Head of caudate nucleus (tissue), 42 donors: ENCODE data around the gene MARK3.
"Not testable (repeated sequence)": the region's sequence is repeated elsewhere in the genome, so short reads cannot be mapped to it uniquely, and the experiment has no call there.

ENCODE experiments used
- DNase-seq, 42 donors: peaks; one replicate each; pipeline versions ENCODE4 v3.0.0 to v3.0.0-alpha.2; 2020 to 2021; ENCODE audit warnings: mixed read lengths in 7 of 42
- intact Hi-C: fragments of 100-400 bp; cut with DNase I; formaldehyde crosslinking; loops from one replicate; pipeline ENCODE4 v1.15.0; 2022

Gene MARK3

DNA sequence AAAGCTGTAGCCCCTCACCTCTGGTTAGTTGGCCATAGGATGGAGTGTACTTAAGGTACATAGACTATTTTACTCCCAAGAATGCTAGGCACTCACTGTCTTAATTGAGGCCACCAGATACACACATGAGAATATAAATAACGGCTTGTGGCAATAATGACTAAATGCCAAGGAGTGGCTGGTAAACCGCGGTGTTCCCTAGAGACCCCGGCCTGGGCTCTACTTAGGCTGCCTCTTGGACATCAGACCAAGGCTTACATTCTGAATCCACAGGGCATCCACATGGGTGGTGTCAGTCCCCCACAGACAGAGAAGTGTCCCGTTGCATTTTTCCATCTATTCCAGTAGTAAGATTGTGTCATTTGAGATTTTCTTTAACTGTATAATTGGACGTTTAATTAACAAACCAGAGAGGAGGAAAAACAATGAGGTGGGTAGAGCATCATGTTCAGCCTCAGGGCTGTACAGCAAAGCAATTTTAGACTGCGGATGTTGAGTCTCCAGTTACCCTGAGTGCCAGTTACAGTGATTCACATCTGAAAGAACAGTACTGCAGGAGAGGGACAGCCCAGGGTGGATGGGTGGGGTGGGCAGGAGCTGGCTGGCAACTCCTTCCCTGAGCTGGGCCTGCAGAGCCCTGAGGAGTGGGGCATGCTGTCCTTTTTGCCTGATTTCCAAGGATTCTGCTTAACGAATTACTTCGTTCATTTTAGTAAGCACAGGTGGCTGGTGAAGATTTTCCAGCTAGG, 116.9 kb downstream of the MARK3 start:
- peak in 4 of 42 donors; percentile 13 to 35 (median 20) for DNase-seq
- intact Hi-C loops = no loop called here

DNA sequence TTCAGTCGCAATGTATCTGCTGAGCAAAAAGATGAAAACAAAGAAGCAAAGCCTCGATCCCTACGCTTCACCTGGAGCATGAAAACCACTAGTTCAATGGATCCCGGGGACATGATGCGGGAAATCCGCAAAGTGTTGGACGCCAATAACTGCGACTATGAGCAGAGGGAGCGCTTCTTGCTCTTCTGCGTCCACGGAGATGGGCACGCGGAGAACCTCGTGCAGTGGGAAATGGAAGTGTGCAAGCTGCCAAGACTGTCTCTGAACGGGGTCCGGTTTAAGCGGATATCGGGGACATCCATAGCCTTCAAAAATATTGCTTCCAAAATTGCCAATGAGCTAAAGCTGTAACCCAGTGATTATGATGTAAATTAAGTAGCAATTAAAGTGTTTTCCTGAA, 117.7 kb downstream of the MARK3 start:
- intact Hi-C loops = no loop called here
- DNase-seq = peak in 5 of 42 donors; percentile 9 to 31 (median 24)

DNA sequence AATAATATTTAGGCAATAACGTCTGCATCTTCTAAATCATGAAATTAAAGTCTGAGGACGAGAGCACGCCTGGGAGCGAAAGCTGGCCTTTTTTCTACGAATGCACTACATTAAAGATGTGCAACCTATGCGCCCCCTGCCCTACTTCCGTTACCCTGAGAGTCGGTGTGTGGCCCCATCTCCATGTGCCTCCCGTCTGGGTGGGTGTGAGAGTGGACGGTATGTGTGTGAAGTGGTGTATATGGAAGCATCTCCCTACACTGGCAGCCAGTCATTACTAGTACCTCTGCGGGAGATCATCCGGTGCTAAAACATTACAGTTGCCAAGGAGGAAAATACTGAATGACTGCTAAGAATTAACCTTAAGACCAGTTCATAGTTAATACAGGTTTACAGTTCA, 118.1 kb downstream of the MARK3 start:
- DNase-seq = peak in 6 of 42 donors; percentile 7 to 36 (median 18)
- intact Hi-C loops = no loop called here

DNA sequence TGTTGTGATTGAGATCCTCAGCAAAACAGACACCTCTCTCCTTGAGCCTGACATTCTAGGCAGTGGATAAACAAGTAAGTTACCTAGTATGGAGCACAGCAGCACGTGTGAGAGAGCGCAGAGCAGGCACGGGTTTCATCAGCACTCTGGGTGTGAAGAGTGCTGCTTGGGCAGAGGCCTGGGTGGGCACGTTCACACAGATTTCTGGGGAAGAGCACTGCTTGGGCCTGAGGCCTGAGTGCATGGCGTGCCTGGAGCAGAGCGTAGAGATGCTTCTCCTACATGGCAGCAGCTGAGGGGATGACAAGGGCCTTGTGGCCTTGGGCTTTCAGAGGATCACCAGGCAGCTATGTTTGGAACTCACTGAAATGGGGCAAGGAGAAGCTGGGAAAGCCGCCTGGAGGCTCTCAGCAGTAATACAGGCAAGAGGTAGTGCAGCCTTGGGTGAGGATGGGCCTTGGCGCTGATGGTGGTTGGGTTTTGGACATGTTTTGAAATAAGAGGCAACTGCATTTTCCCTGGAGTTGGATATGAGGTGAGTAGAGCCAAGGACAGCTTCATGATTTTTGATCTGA, 119.9 kb downstream of the MARK3 start:
- peak in 7 of 42 donors; percentile 5 to 40 (median 23) for DNase-seq
- intact Hi-C loops = no loop called here

GRCh38 chr14:103507751-103508150, 122.5 kb downstream of the MARK3 start:
- intact Hi-C loops = no loop called here
- DNase-seq = peak in 13 of 42 donors; percentile 16 to 76 (median 48)

GRCh38 chr14:103508521-103509329, 123.5 kb downstream of the MARK3 start:
- peak in 3 of 42 donors; percentile 3 to 29 (median 4) for DNase-seq
- intact Hi-C loops = no loop called here

- intact Hi-C loops = no loop called here
- peak in 3 of 42 donors; percentile 7 to 19 (median 15) for DNase-seq
Observed at GRCh38 chr14:103509864-103510723, 124.9 kb downstream of the MARK3 start.

- intact Hi-C loops = no loop called here
- peak in 34 of 42 donors; percentile 38 to 88 (median 70) for DNase-seq
Observed at GRCh38 chr14:103510724-103511693, 125.8 kb downstream of the MARK3 start.

DNA sequence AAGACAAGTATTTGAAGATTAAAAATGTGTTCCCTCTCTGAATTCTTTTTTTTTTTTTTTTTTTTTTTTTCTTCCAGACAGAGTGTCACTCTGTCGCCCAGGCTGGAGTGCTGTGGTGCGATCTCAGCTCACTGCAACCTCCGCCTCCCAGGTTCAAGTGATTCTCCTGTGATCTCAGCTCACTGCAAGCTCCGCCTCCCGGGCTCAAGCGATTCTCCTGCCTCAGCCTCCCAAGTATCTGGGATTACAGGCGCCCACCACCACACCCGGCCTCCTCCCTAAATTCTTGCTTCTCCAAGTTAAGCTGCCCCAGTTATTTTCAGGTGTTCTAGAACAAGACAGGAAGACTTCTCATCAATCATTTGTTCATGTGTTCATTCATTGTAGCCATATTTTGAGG, 127.0 kb downstream of the MARK3 start:
- DNase-seq = peak in 7 of 42 donors; percentile 7 to 24 (median 17)
- intact Hi-C loops = not testable (repeated sequence)

DNA sequence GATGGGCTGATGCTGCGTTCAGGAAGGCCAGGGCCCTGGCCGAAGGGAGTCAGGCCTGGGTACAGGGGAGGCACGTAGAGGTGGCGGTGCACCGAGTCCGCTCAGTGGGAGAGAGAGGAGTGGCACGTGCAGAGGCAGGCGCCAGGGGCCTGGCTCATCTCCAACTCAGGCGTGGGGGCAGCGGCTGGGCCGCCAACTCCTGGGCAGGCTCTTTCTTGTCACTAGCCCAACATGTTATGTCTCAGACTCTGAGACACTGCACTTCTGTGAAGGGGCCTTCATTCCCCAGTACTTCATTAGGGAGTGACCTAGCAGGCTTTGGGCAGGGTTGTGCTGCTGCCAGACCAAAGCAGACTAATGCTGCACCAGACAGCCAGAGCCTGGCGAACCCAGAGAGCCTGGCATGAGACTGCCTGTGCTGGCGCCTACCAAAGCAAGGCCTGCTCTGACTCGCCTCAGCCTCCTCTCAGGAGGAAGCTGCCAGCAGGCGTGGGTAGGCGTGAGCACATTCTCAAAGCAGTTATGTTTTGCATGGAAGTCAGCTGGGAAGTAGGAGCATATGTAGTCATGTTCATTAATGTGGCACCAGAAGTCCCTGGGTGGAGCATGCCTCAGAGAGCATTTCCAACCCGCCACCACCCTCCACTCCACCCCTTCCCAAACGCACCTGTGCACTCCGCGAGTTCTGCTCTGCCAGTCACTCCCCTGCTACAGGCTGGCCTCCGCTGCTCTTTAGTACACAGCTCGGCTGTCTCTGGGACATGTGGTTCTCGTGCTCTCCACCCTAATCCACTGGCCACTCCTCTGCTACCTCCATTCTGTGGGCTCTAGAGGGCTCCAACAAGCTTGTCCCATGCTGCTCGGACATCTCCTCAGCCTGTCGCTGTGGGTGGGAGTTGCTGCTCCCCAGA, 127.7 kb downstream of the MARK3 start:
- peak; percentile 48 to 94 (median 78) for DNase-seq
- intact Hi-C loops = no loop called here

GRCh38 chr14:103514596-103515421, 129.6 kb downstream of the MARK3 start:
- intact Hi-C loops = no loop called here
- DNase-seq = peak in 8 of 42 donors; percentile 5 to 27 (median 16)

DNA sequence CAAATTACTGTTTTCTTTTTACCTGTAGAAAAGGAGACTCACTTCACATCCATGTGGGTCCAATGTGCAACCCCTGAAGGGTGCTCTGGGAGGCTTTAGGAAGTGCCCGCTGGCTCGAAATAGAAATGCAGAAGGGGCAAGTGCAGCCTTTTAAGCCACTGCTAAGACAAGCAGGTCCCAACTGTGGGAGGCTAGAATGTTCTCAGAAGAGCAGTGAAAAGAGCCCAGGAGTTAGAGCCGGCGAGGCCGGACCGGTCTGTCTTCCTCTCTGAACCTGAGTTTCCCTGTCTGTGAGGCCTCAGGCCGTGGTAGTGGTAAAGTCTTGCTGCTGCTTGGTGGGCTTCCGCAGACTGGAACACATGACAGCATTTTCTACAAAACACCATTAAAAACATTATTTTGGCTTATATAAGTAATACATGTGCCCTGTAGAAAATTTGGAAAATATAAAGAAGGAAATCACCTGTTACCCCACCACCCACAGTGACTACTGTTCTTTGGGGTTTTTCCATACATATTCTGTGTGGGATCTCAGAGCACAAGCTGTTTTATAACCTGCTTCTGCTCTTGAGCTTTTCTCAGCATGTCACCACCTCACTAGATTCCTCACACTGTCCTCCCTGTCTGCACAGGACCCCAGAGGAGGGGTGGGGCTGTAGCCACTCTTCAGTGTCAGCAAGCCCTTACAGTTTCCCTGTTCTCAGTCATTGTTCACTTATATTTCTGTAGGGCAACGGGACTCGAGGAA, 131.4 kb downstream of the MARK3 start:
- intact Hi-C loops = no loop called here
- DNase-seq = peak in 7 of 42 donors; percentile 17 to 66 (median 30)

GRCh38 chr14:103517174-103517566, 132.0 kb downstream of the MARK3 start:
- intact Hi-C loops = no loop called here
- peak in 1 of 42 donors; percentile 29 for DNase-seq

DNA sequence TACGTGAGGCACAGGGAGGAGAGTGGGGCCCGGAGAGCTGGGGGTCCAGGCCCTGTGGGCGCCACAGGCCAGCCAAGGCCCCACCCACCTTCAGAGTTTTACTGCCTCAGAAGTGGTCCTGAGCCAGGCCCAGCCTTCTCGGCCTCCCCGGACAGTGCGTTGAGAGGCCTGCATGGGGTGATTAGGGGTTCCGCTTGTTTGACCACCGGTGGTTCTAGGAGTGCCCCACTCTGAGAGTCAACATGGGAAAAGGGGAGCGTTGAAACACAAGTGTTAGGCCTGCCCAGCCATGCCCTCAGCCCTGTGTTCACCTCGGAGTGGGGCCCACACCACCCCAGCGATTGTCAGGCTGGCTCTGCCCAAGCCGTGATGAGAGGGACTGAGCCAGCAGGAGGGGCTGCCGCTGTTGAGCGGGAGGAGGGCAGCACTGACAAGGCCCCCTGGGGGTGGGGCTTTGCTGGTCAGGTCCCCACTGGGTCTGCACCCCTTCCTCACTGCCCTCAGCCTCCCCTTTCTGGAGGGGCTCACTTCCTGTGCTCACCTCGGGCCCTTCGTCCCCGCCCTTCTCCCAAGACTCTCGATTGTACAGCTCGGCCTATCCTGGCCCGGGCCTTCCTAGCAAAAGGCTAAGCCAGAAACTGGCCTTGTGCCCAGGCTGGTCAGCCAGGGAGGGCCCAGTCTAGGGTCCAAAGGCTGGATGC, 132.7 kb downstream of the MARK3 start:
- peak in 2 of 42 donors; percentile 34 to 54 for DNase-seq
- intact Hi-C loops = loop anchor here (2.0 kb wide), 1 partner anchor 27 kb away; no protein-coding TSS in a partner anchor
